T47D (cell line): ENCODE results near the gene MAPK8IP1.
"Not testable (repeated sequence)": the region's sequence is repeated elsewhere in the genome, so short reads cannot be mapped to it uniquely, and the experiment has no call there.

ENCODE experiments used
- DNase-seq, 2 experiments: peaks; one replicate each; pipeline versions ENCODE4 v3.0.0 to v3.0.0-alpha.2; 2011 to 2012; ENCODE audit warnings: low read depth in 1 of 2, low spot score in 1 of 2
- JUND ChIP-seq: IDR thresholded peaks from 2 replicates; pipeline ENCODE4 v1.6.1; 2012; ENCODE audit warnings: low read depth
- in situ Hi-C: cut with HindIII; loops from 2 replicates; pipeline ENCODE4 v1.10.0; 2016; ENCODE audit warnings: low sequenced_read_pairs, low pct_unique_long_range_greater_than_20kb

Gene MAPK8IP1

DNA sequence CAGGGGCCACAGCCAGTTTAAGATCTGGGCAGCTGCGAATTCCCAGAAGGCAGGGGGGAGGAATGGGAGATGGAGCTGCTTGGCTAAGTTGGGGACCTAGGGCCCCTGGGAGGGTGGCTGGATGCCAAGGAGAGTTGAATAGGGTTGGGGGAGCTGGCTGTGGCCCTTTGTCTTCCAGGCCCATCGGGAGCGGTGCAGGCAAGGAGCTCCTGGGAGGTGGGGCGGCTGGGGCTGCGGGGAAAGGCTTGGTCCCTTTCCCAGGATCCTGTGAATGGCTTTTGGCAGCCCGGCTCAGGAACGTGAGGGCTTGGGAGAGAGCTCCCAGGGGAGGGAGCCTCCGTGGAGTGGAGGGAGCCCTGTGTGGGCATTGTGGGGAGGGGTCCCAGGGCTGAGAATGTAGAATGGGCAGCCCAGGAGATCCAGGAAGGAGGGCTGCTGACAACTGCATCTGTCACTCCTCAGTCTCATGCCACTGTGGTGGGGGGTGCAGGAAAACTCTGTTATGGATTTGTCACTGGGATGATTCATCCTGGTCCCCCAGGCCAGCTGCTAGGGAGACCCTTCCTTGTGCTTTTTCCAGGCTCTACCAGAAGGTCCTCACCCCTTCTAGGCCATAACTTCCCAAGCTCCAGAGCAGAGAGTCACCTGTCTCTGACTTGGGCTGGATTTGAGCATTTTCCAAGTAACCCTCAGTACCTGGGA is 15.6 kb downstream of the MAPK8IP1 start:
- in situ Hi-C loops: no loop called here
- no peak for DNase-seq
- no peak for TF ChIP-seq JUND

GRCh38 chr11:45901626-45902025 is 16.2 kb downstream of the MAPK8IP1 start:
- no peak for TF ChIP-seq JUND
- DNase-seq: no peak
- in situ Hi-C loops: no loop called here

DNA sequence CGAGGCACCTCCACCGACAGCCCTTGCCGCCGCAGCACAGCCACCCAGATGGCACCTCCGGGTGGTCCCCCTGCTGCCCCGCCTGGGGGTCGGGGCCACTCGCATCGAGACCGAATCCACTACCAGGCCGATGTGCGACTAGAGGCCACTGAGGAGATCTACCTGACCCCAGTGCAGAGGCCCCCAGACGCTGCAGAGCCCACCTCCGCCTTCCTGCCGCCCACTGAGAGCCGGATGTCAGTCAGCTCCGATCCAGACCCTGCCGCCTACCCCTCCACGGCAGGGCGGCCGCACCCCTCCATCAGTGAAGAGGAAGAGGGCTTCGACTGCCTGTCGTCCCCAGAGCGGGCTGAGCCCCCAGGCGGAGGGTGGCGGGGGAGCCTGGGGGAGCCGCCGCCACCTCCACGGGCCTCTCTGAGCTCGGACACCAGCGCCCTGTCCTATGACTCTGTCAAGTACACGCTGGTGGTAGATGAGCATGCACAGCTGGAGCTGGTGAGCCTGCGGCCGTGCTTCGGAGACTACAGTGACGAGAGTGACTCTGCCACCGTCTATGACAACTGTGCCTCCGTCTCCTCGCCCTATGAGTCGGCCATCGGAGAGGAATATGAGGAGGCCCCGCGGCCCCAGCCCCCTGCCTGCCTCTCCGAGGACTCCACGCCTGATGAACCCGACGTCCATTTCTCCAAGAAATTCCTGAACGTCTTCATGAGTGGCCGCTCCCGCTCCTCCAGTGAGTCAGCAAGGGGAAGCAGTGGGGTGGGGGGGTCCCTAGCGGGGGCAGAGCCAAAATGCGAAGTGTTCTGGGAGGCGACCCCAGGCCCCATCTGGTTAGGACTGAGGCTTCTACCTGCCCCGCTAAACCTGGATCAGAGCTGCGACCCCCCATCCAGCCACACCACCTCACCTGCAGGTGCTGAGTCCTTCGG is 17.3 kb downstream of the MAPK8IP1 start:
- no peak for DNase-seq
- in situ Hi-C loops: no loop called here
- no peak for TF ChIP-seq JUND

GRCh38 chr11:45904309-45904915 is 19.0 kb downstream of the MAPK8IP1 start:
- DNase-seq: no peak
- in situ Hi-C loops: no loop called here
- no peak for TF ChIP-seq JUND

DNA sequence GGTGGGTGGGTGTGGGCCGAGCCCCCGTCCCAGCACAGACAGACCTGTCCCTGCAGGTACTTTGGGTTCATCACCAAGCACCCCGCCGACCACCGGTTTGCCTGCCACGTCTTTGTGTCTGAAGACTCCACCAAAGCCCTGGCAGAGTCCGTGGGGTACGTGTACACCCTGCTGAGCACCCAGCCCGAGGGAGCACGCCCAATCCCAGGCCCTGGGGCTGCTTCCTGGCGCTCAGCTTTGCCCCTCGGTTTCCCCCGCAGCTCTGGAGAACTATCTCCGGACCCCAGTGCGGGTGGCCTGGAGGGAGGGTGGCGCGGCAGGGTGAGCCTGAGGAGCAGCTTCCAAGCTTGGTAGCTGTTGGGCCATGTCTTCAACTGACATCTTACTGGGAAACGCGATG is 19.6 kb downstream of the MAPK8IP1 start:
- no peak for TF ChIP-seq JUND
- DNase-seq: no peak
- in situ Hi-C loops: no loop called here

DNA sequence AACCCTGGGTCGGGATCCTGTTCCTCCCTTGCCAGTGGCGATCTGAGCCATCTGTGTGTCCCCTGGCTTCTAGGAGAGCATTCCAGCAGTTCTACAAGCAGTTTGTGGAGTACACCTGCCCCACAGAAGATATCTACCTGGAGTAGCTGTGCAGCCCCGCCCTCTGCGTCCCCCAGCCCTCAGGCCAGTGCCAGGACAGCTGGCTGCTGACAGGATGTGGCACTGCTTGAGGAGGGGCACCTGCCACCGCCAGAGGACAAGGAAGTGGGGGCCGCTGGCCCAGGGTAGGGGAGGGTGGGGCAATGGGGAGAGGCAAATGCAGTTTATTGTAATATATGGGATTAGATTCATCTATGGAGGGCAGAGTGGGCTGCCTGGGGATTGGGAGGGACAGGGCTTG is 20.1 kb downstream of the MAPK8IP1 start:
- DNase-seq, in situ Hi-C loops: not testable (repeated sequence)

GRCh38 chr11:45906096-45906682 is 20.7 kb downstream of the MAPK8IP1 start:
- DNase-seq: no peak
- in situ Hi-C loops: no loop called here
- TF ChIP-seq JUND: no peak

DNA sequence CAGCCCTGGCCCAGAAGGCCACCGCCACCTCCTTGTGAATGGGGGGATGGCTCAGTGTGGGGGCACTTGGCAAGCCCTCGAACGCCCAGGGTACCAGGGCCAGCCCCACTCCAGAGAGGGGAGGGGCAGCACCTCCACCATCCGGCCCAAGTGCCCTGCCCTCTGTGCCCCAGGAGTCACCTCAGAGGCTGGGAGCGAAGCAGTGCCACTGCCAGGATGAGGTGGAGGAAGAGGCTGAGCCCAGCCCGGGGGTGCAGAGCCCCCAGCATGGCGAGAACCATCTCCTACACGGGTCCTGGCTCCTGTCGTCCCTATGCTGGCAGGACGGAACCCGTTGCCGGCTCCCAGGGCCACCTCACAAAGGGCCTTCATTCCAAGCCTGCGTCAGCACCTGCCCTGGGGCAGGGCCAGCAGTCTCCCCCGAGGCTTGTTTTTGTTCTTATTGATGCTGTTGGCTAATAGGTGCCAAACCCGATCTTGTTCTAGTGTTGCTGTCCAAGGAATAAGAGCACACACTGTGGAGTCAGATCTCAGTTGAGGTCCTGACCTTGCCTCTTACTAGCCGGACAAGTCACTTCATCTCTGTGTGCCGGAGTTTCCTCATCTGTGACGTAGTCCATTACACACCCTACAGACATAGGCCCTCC is 21.6 kb downstream of the MAPK8IP1 start, which contains the start of gene FREY1:
Gene FREY1 (minus strand): TSS at position 307 of the 647 bp plus-strand sequence. CDS start 26 bp downstream, at position 281.
- TF ChIP-seq JUND: no peak
- in situ Hi-C loops: no loop called here
- no peak for DNase-seq

DNA sequence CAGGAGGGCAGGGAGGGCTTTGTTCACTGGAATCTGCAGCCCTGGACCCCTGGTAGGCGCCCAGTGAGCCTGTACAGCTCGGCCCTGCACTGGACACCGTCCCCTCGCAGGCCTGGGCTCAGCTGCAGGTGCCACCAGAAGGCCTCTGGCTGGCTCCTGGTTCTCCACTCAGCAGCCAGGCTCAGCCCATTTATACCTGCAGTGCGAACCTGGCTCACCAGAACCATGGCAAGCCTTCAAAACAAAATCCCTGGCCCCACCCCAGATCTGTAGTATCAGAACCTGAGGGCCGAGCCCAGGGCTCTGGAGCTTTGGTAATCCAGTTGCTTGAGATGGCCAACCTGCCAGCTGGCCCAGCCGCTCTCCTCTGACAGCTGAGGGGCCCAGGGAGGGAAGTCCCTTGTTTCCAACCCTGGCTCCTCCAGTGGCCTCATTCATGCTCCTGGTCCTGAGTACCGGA is 22.5 kb downstream of the MAPK8IP1 start:
- in situ Hi-C loops: no loop called here
- no peak for DNase-seq

DNA sequence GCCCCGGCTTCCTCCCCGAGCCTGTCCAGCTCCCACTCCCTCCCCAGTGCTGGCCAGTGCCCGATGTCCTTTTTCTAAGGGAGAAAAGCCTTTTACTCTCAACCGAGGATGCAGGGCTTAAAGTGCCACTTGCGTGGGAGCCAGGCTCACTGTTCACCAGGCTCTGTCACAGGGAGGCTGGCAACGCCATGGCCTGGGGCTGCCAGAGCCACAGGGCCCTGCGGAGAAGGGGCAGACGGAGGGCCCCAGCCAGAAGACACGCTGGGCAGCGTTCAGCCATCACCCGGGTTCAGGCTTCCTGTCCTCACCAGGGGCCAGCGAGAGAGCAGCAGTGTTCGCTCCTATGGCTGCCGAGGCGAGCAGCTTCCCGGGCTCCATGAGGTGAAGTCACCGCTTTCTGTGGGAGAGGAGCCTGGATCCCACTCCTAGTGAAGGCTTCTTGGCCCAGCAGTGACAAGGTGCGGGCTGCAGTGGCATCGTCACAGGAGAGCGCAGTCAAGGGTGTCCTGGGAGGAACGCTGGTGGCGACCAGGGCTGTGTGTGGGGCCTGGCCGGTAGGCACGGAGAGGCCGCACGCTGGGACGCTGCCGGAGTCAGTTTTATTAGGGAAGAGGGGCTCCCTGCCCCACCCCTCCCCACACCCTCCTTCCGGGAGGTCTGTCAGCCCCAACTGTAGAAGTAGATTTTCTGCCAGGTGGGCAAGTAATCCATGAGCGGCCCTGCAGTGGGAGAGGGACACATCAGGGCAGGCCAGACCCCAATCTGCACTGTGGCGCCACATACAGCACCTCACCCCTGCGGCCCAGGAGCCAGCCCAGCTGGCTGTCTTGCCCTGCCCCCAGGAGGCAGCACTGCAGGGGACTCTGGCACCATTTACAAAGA is 24.4 kb downstream of the MAPK8IP1 start:
- no peak for DNase-seq
- no peak for TF ChIP-seq JUND
- in situ Hi-C loops: no loop called here

More for the DNA sequence above, 22.5 kb downstream of the MAPK8IP1 start:
- TF ChIP-seq JUND: no peak

DNA sequence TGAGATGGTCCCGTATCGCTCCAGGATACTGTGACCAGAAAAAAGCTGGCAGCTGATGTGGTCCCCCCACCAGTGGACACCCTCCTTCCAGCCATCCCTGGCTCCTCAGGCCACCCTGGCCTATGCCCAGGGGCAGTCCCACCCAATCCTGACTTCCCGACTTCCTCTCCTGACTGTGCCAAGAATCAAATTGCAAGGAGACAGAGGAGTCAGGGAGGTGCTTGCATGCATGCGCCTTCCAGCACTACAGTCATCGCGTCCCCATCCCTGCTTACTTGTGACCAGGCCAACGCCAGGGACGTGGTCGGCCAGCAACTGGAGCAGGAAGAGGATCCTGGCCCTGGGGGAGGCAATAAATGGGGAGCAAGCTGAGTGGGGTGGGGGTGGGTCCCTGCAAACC is 25.2 kb downstream of the MAPK8IP1 start:
- in situ Hi-C loops: no loop called here
- no peak for DNase-seq
- no peak for TF ChIP-seq JUND
